Fibroblast of lung (primary cell): ENCODE data around the gene PRR16.

Experiments
- EZH2 ChIP-seq: IDR thresholded peaks from 2 replicates; pipeline ENCODE4 v1.5.1; 2012; ENCODE audit warnings: low read length, control low read depth, mild to moderate bottlenecking; ENCODE audit errors: missing control alignments
- TF ChIP-seq, protein P1 (sequence below), 2 donors: IDR thresholded peaks in 1 of 2; conservative IDR thresholded peaks in 1 of 2; 1 replicate in 1 of 2; 2 replicates in 1 of 2; pipeline ENCODE4 v1.5.1; 2011 to 2012; ENCODE audit warnings: low read length in 2 of 2, control low read depth in 1 of 2, inconsistent platforms in 1 of 2, low read depth in 1 of 2, mild to moderate bottlenecking in 1 of 2

GRCh38 chr5:120730214-120730613, 266.1 kb downstream of the PRR16 start:
- TF ChIP-seq EZH2: no peak
- TF ChIP-seq, protein P1, sequence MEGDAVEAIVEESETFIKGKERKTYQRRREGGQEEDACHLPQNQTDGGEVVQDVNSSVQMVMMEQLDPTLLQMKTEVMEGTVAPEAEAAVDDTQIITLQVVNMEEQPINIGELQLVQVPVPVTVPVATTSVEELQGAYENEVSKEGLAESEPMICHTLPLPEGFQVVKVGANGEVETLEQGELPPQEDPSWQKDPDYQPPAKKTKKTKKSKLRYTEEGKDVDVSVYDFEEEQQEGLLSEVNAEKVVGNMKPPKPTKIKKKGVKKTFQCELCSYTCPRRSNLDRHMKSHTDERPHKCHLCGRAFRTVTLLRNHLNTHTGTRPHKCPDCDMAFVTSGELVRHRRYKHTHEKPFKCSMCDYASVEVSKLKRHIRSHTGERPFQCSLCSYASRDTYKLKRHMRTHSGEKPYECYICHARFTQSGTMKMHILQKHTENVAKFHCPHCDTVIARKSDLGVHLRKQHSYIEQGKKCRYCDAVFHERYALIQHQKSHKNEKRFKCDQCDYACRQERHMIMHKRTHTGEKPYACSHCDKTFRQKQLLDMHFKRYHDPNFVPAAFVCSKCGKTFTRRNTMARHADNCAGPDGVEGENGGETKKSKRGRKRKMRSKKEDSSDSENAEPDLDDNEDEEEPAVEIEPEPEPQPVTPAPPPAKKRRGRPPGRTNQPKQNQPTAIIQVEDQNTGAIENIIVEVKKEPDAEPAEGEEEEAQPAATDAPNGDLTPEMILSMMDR (conservative IDR thresholded peaks at IDR 0.05 in 1 of 2, IDR thresholded peaks at IDR 0.05 in 1 of 2; ENCODE audit: low read depth in 1 of 2, low read length in 2 of 2): no peak
